Keratinocyte (primary cell): ENCODE measurements around the gene TRIM65.
A peak's percentile ranks its signal among the peaks of the same experiment; 100 is the strongest.

ENCODE experiments used
- EZH2 ChIP-seq: IDR thresholded peaks from one replicate; pipeline ENCODE4 v1.6.1; 2012; ENCODE audit warnings: inconsistent platforms, mild to moderate bottlenecking, low read length, moderate library complexity
- TF ChIP-seq, protein P1 (sequence below), 3 experiments: IDR thresholded peaks in 1 of 3; conservative IDR thresholded peaks in 1 of 3; optimal IDR thresholded peaks in 1 of 3; 2 replicates in 2 of 3; 3 replicates in 1 of 3; pipeline versions ENCODE3 to v1.5.1; 2011; ENCODE audit warnings: low read length in 3 of 3, mild to moderate bottlenecking in 3 of 3, moderate library complexity in 2 of 3, control low read depth in 1 of 3, inconsistent platforms in 1 of 3; ENCODE audit not compliant: insufficient read depth in 2 of 3; ENCODE audit errors: extremely low read depth in 1 of 3

DNA sequence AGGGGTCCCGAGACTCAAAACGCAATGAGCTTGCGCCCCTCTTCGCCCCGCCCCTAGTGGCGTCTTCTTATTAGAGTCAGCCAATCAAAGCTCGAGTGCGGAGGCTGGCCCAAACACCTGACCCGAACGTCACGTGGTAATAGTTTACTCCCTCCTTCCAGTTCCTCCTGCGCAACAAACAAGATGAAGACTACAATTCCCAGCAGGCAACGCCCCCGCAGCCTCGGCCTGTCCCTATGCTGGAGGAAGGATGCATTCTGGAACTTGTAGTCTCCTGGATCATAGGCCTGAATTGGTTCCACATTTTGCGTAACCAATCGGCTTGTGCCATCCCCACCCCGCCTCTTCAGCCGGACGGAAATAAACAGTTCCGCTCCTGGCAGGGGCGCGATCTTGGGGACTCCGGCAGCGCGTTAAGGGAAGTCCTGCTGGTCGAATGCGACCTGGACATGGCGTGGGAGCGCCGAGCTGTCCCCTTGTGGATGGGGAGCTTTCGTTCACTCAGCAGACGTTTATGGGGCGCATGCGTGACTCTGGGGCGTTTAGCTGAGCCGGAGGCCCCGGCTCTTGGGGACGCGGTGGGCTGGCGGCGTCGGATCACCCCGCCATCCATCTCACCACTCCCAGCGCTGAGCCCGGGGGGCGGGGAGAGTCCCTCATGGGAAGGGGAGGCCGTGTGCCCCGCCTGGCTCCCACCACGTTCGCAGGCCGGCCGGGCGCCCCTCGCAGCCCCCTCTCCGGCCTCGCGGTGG is 41.3 kb downstream of the TRIM65 start, which contains the start of gene WBP2:
- TF ChIP-seq, protein P1, sequence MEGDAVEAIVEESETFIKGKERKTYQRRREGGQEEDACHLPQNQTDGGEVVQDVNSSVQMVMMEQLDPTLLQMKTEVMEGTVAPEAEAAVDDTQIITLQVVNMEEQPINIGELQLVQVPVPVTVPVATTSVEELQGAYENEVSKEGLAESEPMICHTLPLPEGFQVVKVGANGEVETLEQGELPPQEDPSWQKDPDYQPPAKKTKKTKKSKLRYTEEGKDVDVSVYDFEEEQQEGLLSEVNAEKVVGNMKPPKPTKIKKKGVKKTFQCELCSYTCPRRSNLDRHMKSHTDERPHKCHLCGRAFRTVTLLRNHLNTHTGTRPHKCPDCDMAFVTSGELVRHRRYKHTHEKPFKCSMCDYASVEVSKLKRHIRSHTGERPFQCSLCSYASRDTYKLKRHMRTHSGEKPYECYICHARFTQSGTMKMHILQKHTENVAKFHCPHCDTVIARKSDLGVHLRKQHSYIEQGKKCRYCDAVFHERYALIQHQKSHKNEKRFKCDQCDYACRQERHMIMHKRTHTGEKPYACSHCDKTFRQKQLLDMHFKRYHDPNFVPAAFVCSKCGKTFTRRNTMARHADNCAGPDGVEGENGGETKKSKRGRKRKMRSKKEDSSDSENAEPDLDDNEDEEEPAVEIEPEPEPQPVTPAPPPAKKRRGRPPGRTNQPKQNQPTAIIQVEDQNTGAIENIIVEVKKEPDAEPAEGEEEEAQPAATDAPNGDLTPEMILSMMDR (optimal IDR thresholded peaks at IDR 0.05 in 1 of 3, IDR thresholded peaks at IDR 0.05 in 1 of 3, conservative IDR thresholded peaks at IDR 0.05 in 1 of 3; ENCODE audit: extremely low read depth in 1 of 3, insufficient read depth in 2 of 3, low read length in 3 of 3), result peak in 1 of 3 experiments; percentile 53
- TF ChIP-seq EZH2, result no peak
